Suprapubic skin (tissue), 3 donors: ENCODE data around the gene BCL2A1.

Experiments
- CTCF ChIP-seq, 2 donors: fragments of 200-600 bp in 1 of 2; fragments of 450-650 bp in 1 of 2; sonication (generic) in 1 of 2; IDR thresholded peaks; one replicate each; pipeline ENCODE4 v1.5.1; 2016 to 2019; ENCODE audit warnings: antibody characterized with exemption in 2 of 2, mild to moderate bottlenecking in 1 of 2, moderate library complexity in 1 of 2
- POLR2AphosphoS5 ChIP-seq, 3 donors: sonication (generic); formaldehyde crosslinking; IDR thresholded peaks; one replicate each; pipeline ENCODE4 v1.6.1; 2017; ENCODE audit warnings: antibody characterized with exemption in 3 of 3

DNA sequence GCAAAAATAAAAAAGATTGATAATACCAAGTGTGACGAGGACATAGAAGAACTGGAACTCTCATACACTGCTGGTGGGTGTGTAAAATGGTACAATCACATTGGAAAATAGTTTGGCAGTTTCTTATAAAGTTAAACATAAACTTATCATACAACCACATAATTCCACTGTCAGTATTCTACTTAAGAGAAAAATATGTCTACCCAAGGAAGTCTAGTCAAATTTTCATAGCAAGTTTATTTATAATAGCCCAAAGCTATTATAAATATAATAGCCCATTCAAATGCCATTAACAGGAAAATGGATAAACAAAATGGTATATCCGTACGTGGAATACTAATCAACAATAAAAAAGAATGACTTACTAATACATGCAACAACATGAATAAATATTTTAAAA lies 40.6 kb upstream of the BCL2A1 start:
- TF ChIP-seq POLR2AphosphoS5 (IDR thresholded peaks at IDR 0.05) = no peak
- TF ChIP-seq CTCF (IDR thresholded peaks at IDR 0.05) = no peak
